Choroid plexus epithelial cell (primary cell): Measurements from ENCODE around the gene IFI27L2.

Source experiments
- DNase-seq: peaks from one replicate; pipeline ENCODE4 v3.0.0-alpha.2; 2010; ENCODE audit warnings: low read depth
- H3K4me3 ChIP-seq: 2 replicates; pipeline ENCODE4 v1.5.1; 2011; ENCODE audit warnings: low read depth, mild to moderate bottlenecking, control low read depth, low read length, moderate library complexity
- CTCF ChIP-seq: conservative IDR thresholded peaks from 2 replicates; pipeline ENCODE4 v1.5.1; 2011; ENCODE audit warnings: low read depth, mild to moderate bottlenecking, control low read depth, inconsistent platforms, low read length, moderate library complexity

IFI27L2 gene

DNA sequence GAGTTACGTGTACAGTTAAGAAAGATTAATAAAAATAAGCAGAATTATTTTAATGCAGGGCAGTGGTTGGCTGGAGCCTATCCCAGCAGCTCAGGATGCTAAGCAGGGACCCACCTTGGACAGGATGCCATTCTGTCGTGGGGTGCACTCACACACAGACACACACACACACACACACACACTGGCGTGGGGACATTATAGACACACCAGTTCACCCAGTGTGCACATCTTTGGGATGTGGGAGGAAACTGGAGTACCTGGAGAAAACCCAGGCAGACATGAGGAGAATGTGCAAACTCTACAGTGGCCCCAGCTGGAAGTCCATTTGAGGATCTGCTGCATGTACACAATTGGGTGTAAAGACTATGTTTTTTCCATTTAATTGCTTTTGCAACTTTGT, 12.8 kb upstream of the IFI27L2 start:
- TF ChIP-seq CTCF = no peak
- no peak for DNase-seq
- no peak overlapping the region for H3K4me3 ChIP-seq

DNA sequence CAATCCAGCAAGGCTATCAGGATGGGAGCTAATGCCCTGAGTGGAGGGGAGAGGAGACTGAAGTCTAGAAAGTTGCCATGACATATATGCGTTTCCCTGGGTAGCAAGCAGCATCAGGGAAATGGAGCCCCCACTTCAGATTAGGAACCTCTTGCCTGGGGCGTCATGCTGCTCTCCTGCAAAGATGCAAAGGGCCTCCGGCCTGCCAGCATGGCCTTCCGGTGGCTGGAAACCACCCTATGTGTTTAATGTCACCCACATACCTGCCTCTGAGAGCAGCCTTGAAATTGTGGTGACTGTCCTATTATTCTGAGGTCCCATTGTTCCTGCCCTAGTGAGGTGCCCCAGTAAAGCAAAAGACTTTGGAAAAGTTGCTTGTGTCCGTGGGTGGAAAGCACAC, 10.0 kb upstream of the IFI27L2 start:
- no peak for TF ChIP-seq CTCF
- no peak overlapping the region for H3K4me3 ChIP-seq
- DNase-seq = no peak

DNA sequence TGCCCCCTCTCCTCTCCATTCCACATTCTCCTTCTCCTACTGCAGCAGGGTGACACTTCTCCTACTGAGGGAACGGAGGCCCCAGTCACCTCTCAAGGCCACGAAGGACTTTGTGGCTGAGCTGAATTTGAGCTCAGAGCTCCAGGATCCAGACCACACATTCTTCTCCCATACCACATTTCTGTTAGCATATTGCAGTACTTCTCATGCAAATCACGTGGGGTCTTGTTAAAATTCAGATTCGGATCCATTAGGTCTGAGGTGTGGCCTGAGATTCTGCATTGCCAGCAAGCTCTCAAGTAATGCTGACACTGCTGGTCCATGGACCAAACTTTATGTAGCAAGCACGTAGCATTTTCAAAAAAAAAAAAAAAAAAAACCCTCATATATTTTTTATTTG, 9.6 kb upstream of the IFI27L2 start:
- no peak for TF ChIP-seq CTCF
- H3K4me3 ChIP-seq = no peak overlapping the region
- no peak for DNase-seq

DNA sequence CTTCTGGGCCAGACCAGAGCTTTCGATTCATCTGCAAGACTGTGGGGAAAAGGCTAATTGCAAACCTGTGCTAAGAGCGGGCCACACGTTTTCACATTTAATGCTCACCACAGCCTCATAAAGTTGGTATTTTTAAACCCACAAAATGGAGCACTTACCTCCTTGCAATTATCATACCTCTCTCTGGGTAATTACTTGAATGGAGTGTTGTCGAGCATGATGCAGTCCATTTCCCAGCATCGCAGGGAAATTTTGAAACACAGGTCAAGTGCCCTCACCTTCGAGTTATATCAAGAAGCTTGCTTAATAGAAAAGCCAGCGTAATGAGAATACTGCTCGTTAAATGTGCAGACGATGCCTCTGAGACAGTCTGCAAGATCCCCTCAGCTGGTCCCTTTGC, 8.8 kb upstream of the IFI27L2 start:
- TF ChIP-seq CTCF = no peak
- DNase-seq = no peak
- no peak overlapping the region for H3K4me3 ChIP-seq

- peak; percentile 88 for DNase-seq
- H3K4me3 ChIP-seq = no peak overlapping the region
- peak; percentile 99 for TF ChIP-seq CTCF
Measured at GRCh38 chr14:94136575-94137331, 7.3 kb upstream of the IFI27L2 start.

- DNase-seq = no peak
- TF ChIP-seq CTCF = no peak
- no peak overlapping the region for H3K4me3 ChIP-seq
Measured at GRCh38 chr14:94135476-94135875, 6.1 kb upstream of the IFI27L2 start.

DNA sequence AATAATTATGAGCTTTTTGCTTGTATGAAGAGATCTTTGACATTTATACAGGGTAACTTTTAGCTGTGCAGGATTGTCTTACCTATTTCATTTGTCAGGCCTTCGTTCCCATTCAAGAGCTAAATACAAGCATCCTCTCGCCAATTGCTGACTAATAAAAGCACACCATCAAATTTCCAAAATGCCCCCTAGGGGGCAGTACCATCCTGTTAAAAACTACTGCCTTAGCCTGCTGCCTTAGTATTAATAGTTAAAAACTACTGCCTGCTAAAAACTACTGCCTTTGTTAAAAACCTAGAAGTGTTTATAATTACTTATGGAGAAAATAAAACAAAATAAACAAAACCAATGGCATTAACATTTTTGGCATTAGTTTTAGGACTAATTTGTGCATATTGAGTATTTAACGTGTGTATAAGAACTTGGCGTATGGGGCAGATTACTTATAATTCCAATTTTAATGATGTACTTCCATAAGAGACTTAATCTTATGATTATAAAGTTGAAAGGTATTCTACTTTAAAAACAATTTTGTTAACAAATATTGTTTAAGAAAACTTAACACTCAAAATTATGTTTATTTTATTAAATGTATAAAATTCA, 3.0 kb upstream of the IFI27L2 start:
- TF ChIP-seq CTCF = peak; percentile 76
- no peak overlapping the region for H3K4me3 ChIP-seq
- DNase-seq = peak; percentile 81
